GM12891 (cell line): ENCODE results near the gene BIK.

Source experiments
- POLR2A ChIP-seq: IDR thresholded peaks from 2 replicates; pipeline ENCODE4 v1.6.1; 2011; ENCODE audit warnings: low read depth, low read length, control low read depth
- POLR2AphosphoS5 ChIP-seq: IDR thresholded peaks from 2 replicates; pipeline ENCODE4 v1.6.1; 2011; ENCODE audit warnings: low read depth, low read length, control low read depth
- TAF1 ChIP-seq: IDR thresholded peaks from 2 replicates; pipeline ENCODE4 v1.6.1; 2011; ENCODE audit warnings: low read depth, low read length, control low read depth

DNA sequence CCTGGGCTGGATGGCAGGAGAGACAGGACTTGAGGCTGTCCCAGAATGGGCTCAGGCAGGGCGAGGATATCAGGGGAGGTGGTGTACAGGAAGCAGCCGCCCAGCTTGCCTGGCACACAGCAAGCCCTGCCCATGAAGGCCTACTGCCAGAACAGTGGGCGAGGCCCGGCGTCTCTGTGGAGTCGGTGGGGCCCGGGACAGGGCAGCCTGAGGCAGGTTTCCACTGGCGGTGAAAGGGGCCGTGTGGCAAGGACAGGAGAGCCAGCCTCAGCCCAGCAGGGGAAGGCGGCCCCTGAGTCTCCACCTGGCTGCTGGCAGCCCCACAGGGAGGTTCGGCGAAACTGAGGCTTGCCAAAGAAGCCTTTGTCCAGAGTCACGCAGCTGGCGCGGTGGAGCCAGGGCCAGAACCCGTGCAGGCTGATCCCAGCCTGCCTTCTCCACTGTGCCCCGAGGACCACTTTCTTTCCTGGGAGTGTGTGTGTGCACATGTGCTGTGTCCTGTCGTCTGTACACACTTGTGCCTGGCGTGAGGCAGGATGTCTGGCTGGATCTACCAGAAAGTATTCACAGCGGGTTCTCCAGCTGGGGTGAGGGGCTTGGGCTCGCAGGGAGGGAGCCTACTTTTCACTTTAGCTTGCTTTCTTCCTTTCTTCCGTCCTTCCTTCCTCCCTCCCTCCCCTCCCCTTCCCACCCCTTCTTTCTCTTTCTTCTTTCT lies 42.0 kb downstream of the BIK start:
- no peak for TF ChIP-seq POLR2AphosphoS5
- TF ChIP-seq POLR2A: no peak
- no peak for TF ChIP-seq TAF1
